ENCODE measurements around the gene CSNK1G1. TPM values are rescaled to one million over a fixed set of nuclear protein-coding genes. Genes with fewer than 3 reads are reported as not detected.
A peak's percentile ranks its signal among the peaks of the same experiment; 100 is the strongest.
"Not testable (repeated sequence)": the region's sequence is repeated elsewhere in the genome, so short reads cannot be mapped to it uniquely, and the experiment has no call there.

The CSNK1G1 gene
- total and polyA plus RNA-seq, 7 donors: 3.0 to 24.3 (median 7.8) TPM

DNA sequence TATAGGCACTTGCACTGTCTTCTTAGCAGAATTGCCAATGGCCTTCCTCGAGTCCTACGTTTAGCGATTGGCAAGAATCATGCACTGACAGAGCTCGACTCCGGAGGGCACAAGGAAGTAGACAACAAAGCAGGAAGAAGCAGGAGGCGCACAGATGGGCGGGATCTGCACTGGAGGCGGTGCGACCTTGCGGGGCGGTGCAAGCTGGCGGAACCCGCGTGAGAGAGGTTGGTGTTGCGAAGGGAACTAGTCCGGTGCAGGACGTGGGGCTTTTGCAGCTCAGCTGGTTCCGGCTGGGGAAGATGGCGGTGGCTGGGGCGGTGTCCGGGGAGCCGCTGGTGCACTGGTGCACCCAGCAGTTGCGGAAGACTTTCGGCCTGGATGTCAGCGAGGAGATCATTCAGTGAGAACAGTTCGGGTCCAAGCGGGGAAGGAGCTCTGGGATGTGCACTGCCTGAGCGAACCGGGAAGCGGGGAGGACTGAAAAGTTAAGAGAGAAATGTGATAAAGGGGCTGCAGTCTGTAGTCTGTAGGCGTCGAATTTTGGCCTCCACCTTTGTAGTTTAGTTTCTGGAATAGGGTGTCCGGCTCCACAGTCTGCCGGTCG is 31.7 kb upstream of the CSNK1G1 start, which contains the start of gene TRIP4:
TRIP4 (plus strand) TSS at position 275 of the 607 bp plus-strand sequence; CDS start at position 303, 28 bp downstream.
- DNase-seq: peak; percentile 97
- H3K36me3 ChIP-seq: no peaks in the 10 kb centered on the region
- 0% methylated on average over 35 of the region's 35 CpGs for WGBS, 2 donors
- no peaks in the 10 kb centered on the region for H3K27me3 ChIP-seq
- H3K27ac ChIP-seq: peak within 1 kb of the TSS; percentile 70 to 83 (median 80)
- H3K9me3 ChIP-seq: no peaks in the 10 kb centered on the region
- TF ChIP-seq POLR2A (IDR thresholded peaks at IDR 0.05): peak in 1 of 2 donors; percentile 33
- TF ChIP-seq, protein P1, sequence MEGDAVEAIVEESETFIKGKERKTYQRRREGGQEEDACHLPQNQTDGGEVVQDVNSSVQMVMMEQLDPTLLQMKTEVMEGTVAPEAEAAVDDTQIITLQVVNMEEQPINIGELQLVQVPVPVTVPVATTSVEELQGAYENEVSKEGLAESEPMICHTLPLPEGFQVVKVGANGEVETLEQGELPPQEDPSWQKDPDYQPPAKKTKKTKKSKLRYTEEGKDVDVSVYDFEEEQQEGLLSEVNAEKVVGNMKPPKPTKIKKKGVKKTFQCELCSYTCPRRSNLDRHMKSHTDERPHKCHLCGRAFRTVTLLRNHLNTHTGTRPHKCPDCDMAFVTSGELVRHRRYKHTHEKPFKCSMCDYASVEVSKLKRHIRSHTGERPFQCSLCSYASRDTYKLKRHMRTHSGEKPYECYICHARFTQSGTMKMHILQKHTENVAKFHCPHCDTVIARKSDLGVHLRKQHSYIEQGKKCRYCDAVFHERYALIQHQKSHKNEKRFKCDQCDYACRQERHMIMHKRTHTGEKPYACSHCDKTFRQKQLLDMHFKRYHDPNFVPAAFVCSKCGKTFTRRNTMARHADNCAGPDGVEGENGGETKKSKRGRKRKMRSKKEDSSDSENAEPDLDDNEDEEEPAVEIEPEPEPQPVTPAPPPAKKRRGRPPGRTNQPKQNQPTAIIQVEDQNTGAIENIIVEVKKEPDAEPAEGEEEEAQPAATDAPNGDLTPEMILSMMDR (IDR thresholded peaks at IDR 0.05): no peak
- TF ChIP-seq POLR2AphosphoS5 (IDR thresholded peaks at IDR 0.05): peak; percentile 52 to 83 (median 80)
- intact Hi-C loops (cut with DNase I): loop anchor here (1.0 kb wide), 2 partner anchors 31 to 224 kb away; partner anchors contain the start of genes CSNK1G1 and PPIB
- H3K4me3 ChIP-seq: peak within 1 kb of the TSS; percentile 52 to 82 (median 68)
- H3K4me1 ChIP-seq: peaks cover 0 to 18% (median 12%) of the 10 kb centered on the region in 4 donors

DNA sequence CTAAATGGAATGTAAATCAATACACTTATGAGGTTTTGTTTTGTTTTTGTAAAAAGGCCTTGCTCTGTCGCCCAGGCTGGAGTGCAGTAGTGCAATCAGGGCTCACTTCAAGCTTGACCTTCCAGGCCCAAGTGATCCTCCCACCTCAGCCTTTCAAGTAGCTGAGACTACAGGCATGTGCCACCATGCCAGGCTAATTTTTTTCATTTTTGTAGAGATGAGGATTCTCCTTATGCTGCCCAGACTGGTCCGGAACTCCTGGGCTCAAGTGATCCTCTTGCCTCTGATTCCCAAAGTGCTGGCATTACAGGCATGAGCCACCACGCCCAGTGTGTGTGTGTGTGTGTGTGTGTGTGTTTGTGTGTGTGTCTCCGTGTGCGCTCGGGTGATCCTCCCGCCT is 30.3 kb upstream of the CSNK1G1 start:
- TF ChIP-seq, protein P1 (IDR thresholded peaks at IDR 0.05): no peak
- TF ChIP-seq EP300 (IDR thresholded peaks at IDR 0.05) (no peak), POLR2AphosphoS5 (IDR thresholded peaks at IDR 0.05) (no peak), POLR2A (IDR thresholded peaks at IDR 0.05) (no peak)
- H3K27me3 ChIP-seq: no peaks in the 10 kb centered on the region
- H3K4me3 ChIP-seq: no peak overlapping the region
- H3K9me3 ChIP-seq: no peaks in the 10 kb centered on the region
- peaks cover 0 to 24% (median 15%) of the 10 kb centered on the region in 4 donors for H3K4me1 ChIP-seq
- H3K27ac ChIP-seq: no peak overlapping the region
- DNase-seq: peak; percentile 53
- intact Hi-C loops (cut with DNase I): no loop called here
- WGBS, 2 donors: 95% methylated on average over 7 of the region's 7 CpGs
- no peaks in the 10 kb centered on the region for H3K36me3 ChIP-seq

DNA sequence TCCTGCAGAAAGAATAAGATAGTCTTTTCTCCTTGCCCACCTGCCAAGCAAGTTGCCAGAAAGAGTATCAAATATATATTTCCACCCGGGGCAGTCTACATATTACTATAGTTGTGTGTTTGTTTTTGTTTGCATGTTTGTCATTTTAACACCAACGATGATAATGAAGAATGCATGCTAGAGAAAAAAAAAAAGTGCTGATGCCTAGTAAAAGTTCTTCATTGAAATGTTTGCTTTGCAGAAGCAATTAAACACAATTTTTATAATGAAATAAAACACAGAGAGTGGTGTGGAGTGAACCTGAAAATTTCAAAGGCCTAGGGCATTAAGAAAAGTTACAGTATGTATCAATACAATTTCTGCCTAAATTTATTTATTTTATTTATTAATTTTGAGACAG is 27.8 kb upstream of the CSNK1G1 start:
- no peak for TF ChIP-seq POLR2A (IDR thresholded peaks at IDR 0.05)
- TF ChIP-seq EP300 (IDR thresholded peaks at IDR 0.05): no peak
- TF ChIP-seq POLR2AphosphoS5 (IDR thresholded peaks at IDR 0.05): no peak

DNA sequence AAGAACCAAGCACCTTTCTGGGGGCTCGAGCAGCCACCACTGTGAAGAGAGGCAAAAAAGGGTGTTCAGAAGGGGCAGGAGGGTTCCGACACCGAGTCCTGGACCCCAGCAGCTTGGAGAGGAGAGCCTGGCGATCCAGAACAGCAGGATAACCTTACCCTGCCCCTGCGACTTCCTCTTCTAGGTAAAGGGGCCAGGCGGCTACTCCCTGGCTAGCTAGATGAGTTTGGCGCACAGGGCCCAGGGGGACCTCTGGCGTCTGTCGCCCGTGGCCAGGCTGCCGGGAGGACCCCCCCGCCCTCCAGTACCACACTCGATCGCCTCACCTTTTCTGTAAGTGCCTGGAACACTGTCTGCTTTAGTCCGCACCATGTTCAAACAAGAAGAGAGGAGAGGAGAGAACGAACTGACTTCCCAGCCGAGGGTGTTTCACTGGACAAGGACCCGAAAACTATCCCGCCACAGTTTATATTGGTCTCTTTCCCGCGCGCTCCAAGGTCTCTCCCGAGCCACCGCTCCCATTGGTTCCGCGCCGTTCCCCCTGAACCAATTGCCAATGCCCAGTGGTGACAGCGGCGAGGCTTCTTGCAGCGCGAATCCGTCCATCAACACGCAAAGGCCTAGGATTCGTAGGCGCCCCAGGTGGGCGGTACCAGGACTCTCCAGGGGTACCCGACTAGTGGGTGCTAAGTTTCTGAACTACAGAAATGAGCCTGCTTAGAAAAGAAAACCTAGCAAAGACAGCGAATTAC is 25.2 kb upstream of the CSNK1G1 start, which contains the start of gene PCLAF:
PCLAF (minus strand) TSS at position 442 of the 752 bp plus-strand sequence; CDS start at position 372, 70 bp downstream.
- peaks cover 0 to 14% (median 9%) of the 10 kb centered on the region in 4 donors for H3K4me1 ChIP-seq
- no peaks in the 10 kb centered on the region for H3K9me3 ChIP-seq
- WGBS, 2 donors: 1 to 2% methylated on average over 38 of the region's 38 CpGs
- TF ChIP-seq POLR2A (IDR thresholded peaks at IDR 0.05) (no peak), EP300 (IDR thresholded peaks at IDR 0.05) (no peak), POLR2AphosphoS5 (IDR thresholded peaks at IDR 0.05) (no peak)
- TF ChIP-seq, protein P1 (IDR thresholded peaks at IDR 0.05): no peak
- peak; percentile 97 for DNase-seq
- intact Hi-C loops (cut with DNase I): no loop called here
- H3K4me3 ChIP-seq: peak within 1 kb of the TSS; percentile 29 to 55 (median 50)
- H3K27me3 ChIP-seq: no peaks in the 10 kb centered on the region
- no peaks in the 10 kb centered on the region for H3K36me3 ChIP-seq
- peak within 1 kb of the TSS in 3 of 4 donors; percentile 28 to 40 (median 33) for H3K27ac ChIP-seq

More for the DNA sequence above, 27.8 kb upstream of the CSNK1G1 start:
- no peaks in the 10 kb centered on the region for H3K36me3 ChIP-seq
- H3K4me3 ChIP-seq: no peak overlapping the region
- intact Hi-C loops (cut with DNase I): no loop called here
- no peaks in the 10 kb centered on the region for H3K9me3 ChIP-seq
- no peaks in the 10 kb centered on the region for H3K27me3 ChIP-seq
- DNase-seq: no peak
- H3K27ac ChIP-seq: no peak overlapping the region
- 74 to 82% methylated on average over 2 of the region's 2 CpGs for WGBS, 2 donors
- peaks cover 0 to 20% (median 16%) of the 10 kb centered on the region in 4 donors for H3K4me1 ChIP-seq

DNA sequence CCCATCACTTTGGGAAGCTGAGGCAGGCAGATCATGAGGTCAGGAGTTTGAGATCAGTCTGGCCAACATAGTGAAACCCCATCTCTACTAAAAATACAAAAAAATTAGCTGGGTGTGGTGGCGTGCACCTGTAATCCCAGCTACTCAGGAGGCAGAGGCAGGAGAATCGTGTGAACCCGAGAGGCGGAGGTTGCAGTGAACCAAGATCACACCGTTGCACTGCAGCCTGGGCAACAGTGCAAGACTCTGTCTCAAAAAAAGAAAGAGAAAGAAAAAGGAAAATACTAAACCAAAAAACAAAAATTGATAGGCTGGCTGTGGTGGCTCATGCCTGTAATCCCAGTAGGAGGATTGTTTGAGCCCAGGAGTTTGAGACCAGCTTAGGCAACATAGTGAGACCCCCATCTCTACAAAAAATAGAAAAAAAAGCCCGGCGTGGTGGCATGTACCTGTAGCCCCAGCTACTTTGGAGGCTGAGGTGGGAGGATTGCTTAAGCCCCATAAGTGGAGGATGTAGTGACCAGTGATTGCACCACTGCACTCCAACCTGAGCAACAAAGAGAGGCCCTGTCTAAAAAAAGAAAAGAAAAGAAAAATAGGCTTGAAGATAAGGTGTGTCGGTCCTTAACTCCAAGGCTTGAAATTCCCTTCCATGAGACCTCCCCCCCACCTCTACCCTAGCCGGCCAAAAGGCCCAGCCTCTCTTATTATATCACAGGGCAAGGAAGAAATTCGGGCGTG is 24.3 kb upstream of the CSNK1G1 start:
- intact Hi-C loops (cut with DNase I); H3K27me3 ChIP-seq; H3K27ac ChIP-seq; H3K9me3 ChIP-seq; H3K36me3 ChIP-seq: not testable (repeated sequence)
- WGBS, 2 donors: 55 to 56% methylated on average over 11 of the region's 11 CpGs
- Histone ChIP-seq H3K4me1 (peaks cover 0 to 14% (median 9%) of the 10 kb centered on the region in 4 donors), H3K4me3 (peak overlapping the region in 1 of 4 donors; percentile 47)
- peak; percentile 28 for DNase-seq
